Spleen (tissue), 11 donors: ENCODE results near the gene EHBP1L1. TPM values are rescaled to one million over a fixed set of nuclear protein-coding genes. Genes with fewer than 3 reads are reported as not detected.

ENCODE experiments used
- DNase-seq: peaks from one replicate; pipeline ENCODE4 v3.0.0-alpha.2; 2020
- H3K27ac ChIP-seq, 8 donors: fragments of 200-600 bp; sonication (generic) in 7 of 8; 1 replicate in 4 of 8; 2 replicates in 4 of 8; pipeline versions ENCODE4 v1.5.0 to v1.8.0; 2016 to 2021; ENCODE audit warnings: inconsistent platforms in 4 of 8, mild to moderate bottlenecking in 4 of 8, moderate library complexity in 1 of 8
- H3K27me3 ChIP-seq, 7 donors: fragments of 200-600 bp; sonication (generic) in 6 of 7; replicated peaks in 1 of 7; 1 replicate in 4 of 7; 2 replicates in 3 of 7; pipeline versions ENCODE4 v1.5.0 to v1.8.0; 2016 to 2021; ENCODE audit warnings: inconsistent platforms in 3 of 7, mild to moderate bottlenecking in 1 of 7
- H3K36me3 ChIP-seq, 6 donors: fragments of 200-600 bp; sonication (generic) in 5 of 6; 1 replicate in 4 of 6; 2 replicates in 2 of 6; pipeline versions ENCODE4 v1.5.0 to v1.8.0; 2016 to 2021; ENCODE audit warnings: inconsistent platforms in 2 of 6
- H3K4me1 ChIP-seq, 6 donors: fragments of 200-600 bp; sonication (generic) in 5 of 6; 1 replicate in 3 of 6; 2 replicates in 3 of 6; pipeline versions ENCODE4 v1.5.0 to v1.8.0; 2016 to 2021; ENCODE audit warnings: inconsistent platforms in 3 of 6
- H3K4me3 ChIP-seq, 8 donors: fragments of 200-600 bp; sonication (generic) in 7 of 8; 1 replicate in 4 of 8; 2 replicates in 4 of 8; pipeline versions ENCODE4 v1.5.0 to v1.8.0; 2016 to 2021; ENCODE audit warnings: inconsistent platforms in 4 of 8, mild to moderate bottlenecking in 4 of 8, moderate library complexity in 2 of 8
- H3K9me3 ChIP-seq, 8 donors: fragments of 200-600 bp; sonication (generic) in 7 of 8; 1 replicate in 4 of 8; 2 replicates in 4 of 8; pipeline versions ENCODE4 v1.5.0 to v1.8.0; 2016 to 2021; ENCODE audit warnings: inconsistent platforms in 4 of 8
- CTCF ChIP-seq, 11 experiments: fragments of 200-600 bp in 7 of 11; fragments of 450-650 bp in 4 of 11; sonication (generic) in 4 of 11; IDR thresholded peaks in 8 of 11; conservative IDR thresholded peaks in 3 of 11; 1 replicate in 7 of 11; 2 replicates in 4 of 11; pipeline versions ENCODE4 v1.4.0 to v1.8.0; 2016 to 2021; ENCODE audit warnings: antibody characterized with exemption in 11 of 11, inconsistent platforms in 4 of 11, mild to moderate bottlenecking in 1 of 11
- POLR2A ChIP-seq, 3 donors: fragments of 450-650 bp; IDR thresholded peaks; one replicate each; pipeline ENCODE4 v1.5.1; 2017; ENCODE audit warnings: antibody characterized with exemption in 3 of 3, mild to moderate bottlenecking in 1 of 3
- POLR2AphosphoS5 ChIP-seq, 3 donors: sonication (generic); formaldehyde crosslinking; IDR thresholded peaks; one replicate each; pipeline ENCODE4 v1.5.1; 2017; ENCODE audit warnings: antibody characterized with exemption in 3 of 3
- WGBS, 5 donors: extraction: QIAGEN DNeasy Blood & Tissue Kit in 3 of 5; methylation state at CpG; one replicate each; pipeline versions ENCODE4 v1.1.5 to v1.1.7; 2013 to 2018; 5-methylcytosine and 5-hydroxymethylcytosine counted together
- intact Hi-C: fragments of 100-400 bp; cut with DNase I; formaldehyde crosslinking; loops from one replicate; pipeline ENCODE4 v1.15.0; 2023; ENCODE audit warnings: low total_unique reads
- polyA plus RNA-seq, 3 donors: library from polyadenylated mRNA; stranded (reverse); fragments of 200-250 nt; gene quantifications; one replicate each; pipeline ENCODE4 v1.2.1, GENCODE V29; 2013
- total RNA-seq, 7 donors: library from RNA; depleted of rRNA in 3 of 7; stranded (reverse); fragments of >200 nt in 3 of 7; fragmentation: NEBNext Ultra II Directional in 4 of 7; extraction: Animal tissue kit (Norgen Biotek cat#: 25700) in 4 of 7; gene quantifications; one replicate each; pipeline versions ENCODE4 v1.1.0 to v1.2.1, GENCODE V29; 2016 to 2021
- donor health status: healthy with polysubstance abuse.
- donor health status: DM: no; HTN: no; CAD: no; lungs with moderate emphysema.
- donor health status: DM: no; HTN: no; CAD: no.
- donor health status: Bipolar disorder and iron deficiency.
- donor health status: healthy.
- donor health status: DM: no; HTN: no; CAD: no.
- donor health status: DM: yes; HTN: yes; CAD: no.

Gene EHBP1L1
- total and polyA plus RNA-seq, 10 donors = 44.3 to 365 (median 215) TPM

GRCh38 chr11:65585396-65586246, 9.8 kb downstream of the EHBP1L1 start:
- Histone ChIP-seq H3K27ac (peak overlapping the region in 6 of 8 donors; percentile 65 to 92 (median 85)), H3K4me3 (no peak overlapping the region), H3K4me1 (peaks cover 48 to 97% (median 63%) of the 10 kb centered on the region in 6 donors), H3K36me3 (peaks cover 3 to 92% (median 65%) of the 10 kb centered on the region in 6 donors), H3K27me3 (no peaks in the 10 kb centered on the region), H3K9me3 (no peaks in the 10 kb centered on the region)
- DNase-seq = no peak
- TF ChIP-seq POLR2AphosphoS5 (IDR thresholded peaks at IDR 0.05) = peak in 1 of 3 donors; percentile 43
- TF ChIP-seq POLR2A (IDR thresholded peaks at IDR 0.05) = no peak
- no peak for TF ChIP-seq CTCF (IDR thresholded peaks at IDR 0.05 in 8 of 11, conservative IDR thresholded peaks at IDR 0.05 in 3 of 11)
- WGBS, 5 donors = 86 to 90% (median 87%) methylated on average over 33 to 51 of the region's 51 CpGs
- intact Hi-C loops = loop anchor here (5.0 kb wide), 1 partner anchor 43 kb away; no protein-coding TSS in a partner anchor

- Histone ChIP-seq H3K27me3 (no peaks in the 10 kb centered on the region), H3K36me3 (peaks cover 3 to 92% (median 65%) of the 10 kb centered on the region in 6 donors), H3K27ac (peak overlapping the region in 7 of 8 donors; percentile 28 to 92 (median 84)), H3K4me3 (peak overlapping the region in 2 of 8 donors; percentile 5 to 35), H3K4me1 (peaks cover 48 to 97% (median 66%) of the 10 kb centered on the region in 6 donors), H3K9me3 (no peaks in the 10 kb centered on the region)
- intact Hi-C loops = loop anchor here (5.0 kb wide), 1 partner anchor 44 kb away; no protein-coding TSS in a partner anchor
- WGBS, 5 donors = 67 to 76% (median 73%) methylated on average over 3 to 4 of the region's 4 CpGs
- no peak for TF ChIP-seq CTCF (IDR thresholded peaks at IDR 0.05 in 8 of 11, conservative IDR thresholded peaks at IDR 0.05 in 3 of 11)
- no peak for TF ChIP-seq POLR2A (IDR thresholded peaks at IDR 0.05)
- TF ChIP-seq POLR2AphosphoS5 (IDR thresholded peaks at IDR 0.05) = no peak
- no peak for DNase-seq
Observed at GRCh38 chr11:65586247-65586630, 10.4 kb downstream of the EHBP1L1 start.

GRCh38 chr11:65586676-65587075, 10.8 kb downstream of the EHBP1L1 start:
- peak overlapping the region in 3 of 8 donors; percentile 2 to 35 (median 5) for H3K4me3 ChIP-seq
- no peaks in the 10 kb centered on the region for H3K27me3 ChIP-seq
- peak overlapping the region; percentile 65 to 92 (median 82) for H3K27ac ChIP-seq
- no peak for DNase-seq
- H3K36me3 ChIP-seq = peaks cover 3 to 92% (median 65%) of the 10 kb centered on the region in 6 donors
- no peaks in the 10 kb centered on the region for H3K9me3 ChIP-seq
- peak in 2 of 3 donors; percentile 4 to 45 for TF ChIP-seq POLR2AphosphoS5 (IDR thresholded peaks at IDR 0.05)
- TF ChIP-seq CTCF (IDR thresholded peaks at IDR 0.05 in 8 of 11, conservative IDR thresholded peaks at IDR 0.05 in 3 of 11) = no peak
- no peak for TF ChIP-seq POLR2A (IDR thresholded peaks at IDR 0.05)
- intact Hi-C loops = loop anchor here (5.0 kb wide), 1 partner anchor 44 kb away; no protein-coding TSS in a partner anchor
- WGBS, 5 donors = 50 to 68% (median 58%) methylated on average over 1 to 2 of the region's 2 CpGs
- peaks cover 48 to 97% (median 68%) of the 10 kb centered on the region in 6 donors for H3K4me1 ChIP-seq
